Heart right ventricle (tissue), 16 donors: ENCODE results near the gene MXRA7. TPM values are rescaled to one million over a fixed set of nuclear protein-coding genes. Genes with fewer than 3 reads are reported as not detected.

Experiments used
- ATAC-seq, 8 donors: fragments of 200-7000 bp; cut with Tn5 transposase; one replicate each; pipeline ENCODE4 v1.9.1; 2020; ENCODE audit warnings: mild to moderate bottlenecking in 8 of 8, moderate library complexity in 8 of 8, moderate number of reproducible peaks in 1 of 8
- DNase-seq, 2 donors: peaks; one replicate each; pipeline ENCODE4 v3.0.0-alpha.2; 2020
- H3K27ac ChIP-seq, 10 donors: fragments of 200-600 bp; sonication (generic) in 2 of 10; one replicate each; pipeline versions ENCODE4 v1.5.0 to v1.8.0; 2020 to 2022; ENCODE audit warnings: mild to moderate bottlenecking in 3 of 10
- H3K27me3 ChIP-seq, 7 donors: fragments of 200-600 bp; one replicate each; pipeline ENCODE4 v1.8.0; 2021 to 2022; ENCODE audit warnings: mild to moderate bottlenecking in 2 of 7
- H3K36me3 ChIP-seq, 9 donors: fragments of 200-600 bp; sonication (generic) in 1 of 9; one replicate each; pipeline versions ENCODE4 v1.5.0 to v1.8.0; 2020 to 2022; ENCODE audit warnings: mild to moderate bottlenecking in 2 of 9
- H3K4me1 ChIP-seq, 9 donors: fragments of 200-600 bp; sonication (generic) in 1 of 9; one replicate each; pipeline versions ENCODE4 v1.5.0 to v1.8.0; 2020 to 2022; ENCODE audit warnings: mild to moderate bottlenecking in 4 of 9
- H3K4me3 ChIP-seq, 10 donors: fragments of 200-600 bp; sonication (generic) in 2 of 10; one replicate each; pipeline versions ENCODE4 v1.5.0 to v1.8.0; 2020 to 2022; ENCODE audit warnings: mild to moderate bottlenecking in 7 of 10, moderate library complexity in 2 of 10
- H3K9me3 ChIP-seq, 11 donors: fragments of 200-600 bp in 10 of 11; sonication (generic) in 2 of 11; one replicate each; pipeline versions ENCODE4 v1.5.0 to v1.8.0; 2013 to 2022; ENCODE audit warnings: mild to moderate bottlenecking in 2 of 11, control low read depth in 1 of 11, moderate library complexity in 1 of 11
- WGBS, 2 donors: extraction: QIAGEN DNeasy Blood & Tissue Kit; methylation state at CpG; one replicate each; pipeline ENCODE4 v1.1.7; 2013; ENCODE audit warnings: inconsistent platforms in 1 of 2; 5-methylcytosine and 5-hydroxymethylcytosine counted together
- intact Hi-C, 10 donors: fragments of 100-400 bp; cut with DNase I; formaldehyde crosslinking; loops; one replicate each; pipeline versions ENCODE4 v1.11.1 to v1.14.2; 2022
- polyA plus RNA-seq, 2 donors: library from polyadenylated mRNA; stranded (reverse); fragments of 200-250 nt; gene quantifications; one replicate each; pipeline ENCODE4 v1.2.3, GENCODE V29; 2013
- total RNA-seq, 10 donors: library from RNA; stranded (reverse); fragmentation: NEBNext Ultra II Directional in 3 of 10; extraction: Animal tissue kit (Norgen Biotek cat#: 25700) in 3 of 10; gene quantifications; one replicate each; pipeline versions ENCODE4 v1.2.1 to v1.2.4, GENCODE V29; 2021 to 2023
- TF ChIP-seq, protein P1 (sequence below), 9 donors: fragments of 200-600 bp; sonication (generic) in 2 of 9; IDR thresholded peaks; one replicate each; pipeline versions ENCODE4 v1.5.0 to v1.8.0; 2021 to 2022; ENCODE audit warnings: antibody characterized with exemption in 9 of 9, mild to moderate bottlenecking in 5 of 9, moderate library complexity in 1 of 9
- donor health status: Arrhythmogenic right ventricular cardiomyopathy.
- donor health status: ischemic (EF 13 %, LVEDD 7.1; RV severe dilation, severe dysfunction).
- donor health status: healthy with polysubstance abuse.
- donor health status: DM: no; HTN: yes; CAD: no.
- donor health status: DM: no; HTN: no; CAD: no.
- donor health status: ischemic (EF 25% LVEDD 6.9; RV normal size, moderate dysfunction).
- donor health status: ischemic (EF 25% LVEDD 5.7; RV mildly dilated, moderate dysfunction).
- donor health status: healthy.
- donor health status: DM: yes; HTN: yes; CAD: no.
- donor health status: Ischemic cardiomyopathy.
- donor health status: ischemic (EF 35%, LVEDD 5.7; RV mildly dilated, moderate dysfunction).
- donor health status: nonischemic (EF 11% LVEDD 7.7; RV severe dilation, severe dysfunction).
- donor health status: DM: yes; HTN: yes; CAD: no.
- donor health status: PGD.
- donor health status: ischemic (EF 29% LVEDD 5.4; RV normal size, mild dysfunction).
- donor health status: nonischemic (EF 23%, LVEDD 6.1; RV moderate dilation, normal function).

MXRA7 gene
- total and polyA plus RNA-seq, 12 donors = 121 to 586 (median 413) TPM

DNA sequence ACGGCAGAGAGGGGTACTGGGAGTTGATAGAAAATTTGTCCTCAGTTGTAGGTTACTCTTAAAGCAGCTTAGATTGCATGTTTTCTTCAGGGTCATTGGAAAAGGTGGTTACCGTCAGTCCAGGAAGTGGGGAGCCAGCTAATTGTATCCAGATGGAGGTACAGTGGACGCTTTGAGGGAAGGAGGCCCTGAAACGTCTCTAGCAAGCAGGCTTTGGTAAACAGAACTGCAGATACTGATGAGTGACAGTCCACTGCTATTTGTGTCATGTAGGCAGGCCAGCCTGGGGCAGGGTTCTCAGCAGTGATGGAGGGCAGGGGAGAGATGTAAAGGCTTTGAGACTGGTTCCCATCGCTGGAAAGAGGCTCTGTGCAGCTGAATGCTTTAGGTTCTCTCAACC lies 37.0 kb downstream of the MXRA7 start:
- TF ChIP-seq, protein P1, sequence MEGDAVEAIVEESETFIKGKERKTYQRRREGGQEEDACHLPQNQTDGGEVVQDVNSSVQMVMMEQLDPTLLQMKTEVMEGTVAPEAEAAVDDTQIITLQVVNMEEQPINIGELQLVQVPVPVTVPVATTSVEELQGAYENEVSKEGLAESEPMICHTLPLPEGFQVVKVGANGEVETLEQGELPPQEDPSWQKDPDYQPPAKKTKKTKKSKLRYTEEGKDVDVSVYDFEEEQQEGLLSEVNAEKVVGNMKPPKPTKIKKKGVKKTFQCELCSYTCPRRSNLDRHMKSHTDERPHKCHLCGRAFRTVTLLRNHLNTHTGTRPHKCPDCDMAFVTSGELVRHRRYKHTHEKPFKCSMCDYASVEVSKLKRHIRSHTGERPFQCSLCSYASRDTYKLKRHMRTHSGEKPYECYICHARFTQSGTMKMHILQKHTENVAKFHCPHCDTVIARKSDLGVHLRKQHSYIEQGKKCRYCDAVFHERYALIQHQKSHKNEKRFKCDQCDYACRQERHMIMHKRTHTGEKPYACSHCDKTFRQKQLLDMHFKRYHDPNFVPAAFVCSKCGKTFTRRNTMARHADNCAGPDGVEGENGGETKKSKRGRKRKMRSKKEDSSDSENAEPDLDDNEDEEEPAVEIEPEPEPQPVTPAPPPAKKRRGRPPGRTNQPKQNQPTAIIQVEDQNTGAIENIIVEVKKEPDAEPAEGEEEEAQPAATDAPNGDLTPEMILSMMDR (IDR thresholded peaks at IDR 0.05) = no peak
- no peak for ATAC-seq
- DNase-seq = no peak
- no peaks in the 10 kb centered on the region for H3K27me3 ChIP-seq
- 71 to 81% methylated on average over 5 of the region's 5 CpGs for WGBS, 2 donors
- intact Hi-C loops = loop anchor here in 5 of 10 donors (5.0 to 10.0 kb wide), 3 partner anchors 34 to 51 kb away; partner anchors contain the start of genes MXRA7 (in 2 of the 5), JMJD6 (in 1 of the 5) and METTL23 (in 1 of the 5)
- H3K36me3 ChIP-seq = peaks cover 0 to 44% (median 12%) of the 10 kb centered on the region in 9 donors
- H3K9me3 ChIP-seq = no peaks in the 10 kb centered on the region
- peak overlapping the region in 2 of 10 donors; percentile 2 to 10 for H3K27ac ChIP-seq
- no peak overlapping the region for H3K4me3 ChIP-seq
- H3K4me1 ChIP-seq = peaks cover 3 to 29% (median 21%) of the 10 kb centered on the region in 9 donors

DNA sequence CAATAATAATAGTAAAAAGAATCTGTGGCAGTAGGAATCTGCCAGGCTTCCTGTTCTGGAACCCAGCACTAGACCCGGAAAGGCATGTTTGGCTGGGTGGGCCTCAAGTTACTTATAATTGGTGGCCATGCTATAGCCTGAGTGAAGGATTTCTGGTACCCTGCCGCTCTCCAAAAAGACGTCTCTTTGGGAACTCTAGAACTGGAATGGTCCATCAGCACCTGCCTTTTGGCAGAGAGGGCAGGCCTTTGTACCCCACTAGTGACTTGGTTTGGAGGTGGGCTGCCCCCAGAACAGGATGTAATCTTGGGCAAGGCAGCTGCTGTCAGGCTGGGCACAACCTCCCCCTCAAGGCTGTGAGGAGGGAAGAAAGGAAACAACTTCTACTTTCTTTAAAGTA lies 37.9 kb downstream of the MXRA7 start:
- Histone ChIP-seq H3K36me3 (peaks cover 0 to 36% (median 12%) of the 10 kb centered on the region in 9 donors), H3K9me3 (no peaks in the 10 kb centered on the region), H3K27ac (peak overlapping the region in 6 of 10 donors; percentile 2 to 95 (median 90)), H3K4me3 (no peak overlapping the region), H3K4me1 (peaks cover 3 to 26% (median 21%) of the 10 kb centered on the region in 9 donors), H3K27me3 (no peaks in the 10 kb centered on the region)
- TF ChIP-seq, protein P1 (IDR thresholded peaks at IDR 0.05) = no peak
- 96% methylated on average over 3 of the region's 3 CpGs for WGBS, 2 donors
- DNase-seq (no peak), ATAC-seq (no peak)
- intact Hi-C loops = loop anchor here in 5 of 10 donors (5.0 to 10.0 kb wide), 3 partner anchors 34 to 52 kb away; partner anchors contain the start of genes MXRA7 (in 2 of the 5), JMJD6 (in 1 of the 5) and METTL23 (in 1 of the 5)

DNA sequence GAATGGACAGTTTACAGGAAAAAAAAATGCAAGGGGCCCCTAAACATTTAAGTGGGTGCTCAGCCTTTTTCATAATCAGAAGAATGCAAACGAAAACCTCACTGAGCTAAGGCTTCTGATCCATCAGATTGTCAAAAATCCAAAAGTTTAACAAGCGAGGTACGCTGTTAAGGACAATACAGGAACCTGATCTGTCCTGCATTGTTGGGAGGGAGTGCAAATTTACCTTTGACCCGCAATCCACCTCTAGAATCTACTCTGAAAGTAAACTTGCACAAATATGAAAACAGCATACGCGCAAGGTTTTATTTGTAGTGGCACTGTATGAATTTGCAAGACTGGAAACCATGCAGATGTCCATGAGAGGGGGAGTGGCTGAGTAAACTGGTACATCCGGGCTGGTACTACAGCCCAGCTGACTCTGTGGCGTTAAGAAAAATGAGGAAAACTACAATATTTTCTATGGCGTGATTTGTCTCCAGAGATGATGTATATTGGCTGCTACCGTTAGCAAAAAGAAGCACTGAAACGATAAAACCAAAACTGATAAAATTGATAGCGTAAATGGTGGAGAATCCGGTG lies 38.4 kb downstream of the MXRA7 start:
- Histone ChIP-seq H3K36me3 (peaks cover 0 to 30% (median 6%) of the 10 kb centered on the region in 9 donors), H3K27ac (peak overlapping the region; percentile 70 to 95 (median 89)), H3K9me3 (no peaks in the 10 kb centered on the region), H3K4me1 (peaks cover 3 to 26% (median 21%) of the 10 kb centered on the region in 9 donors), H3K4me3 (peak overlapping the region; percentile 29 to 92 (median 64)), H3K27me3 (no peaks in the 10 kb centered on the region)
- DNase-seq = no peak
- ATAC-seq = no peak
- 59 to 60% methylated on average over 13 of the region's 13 CpGs for WGBS, 2 donors
- TF ChIP-seq, protein P1 (IDR thresholded peaks at IDR 0.05) = no peak
- intact Hi-C loops = loop anchor here in 5 of 10 donors (5.0 to 10.0 kb wide), 3 partner anchors 35 to 52 kb away; partner anchors contain the start of genes MXRA7 (in 2 of the 5), JMJD6 (in 1 of the 5) and METTL23 (in 1 of the 5)

DNA sequence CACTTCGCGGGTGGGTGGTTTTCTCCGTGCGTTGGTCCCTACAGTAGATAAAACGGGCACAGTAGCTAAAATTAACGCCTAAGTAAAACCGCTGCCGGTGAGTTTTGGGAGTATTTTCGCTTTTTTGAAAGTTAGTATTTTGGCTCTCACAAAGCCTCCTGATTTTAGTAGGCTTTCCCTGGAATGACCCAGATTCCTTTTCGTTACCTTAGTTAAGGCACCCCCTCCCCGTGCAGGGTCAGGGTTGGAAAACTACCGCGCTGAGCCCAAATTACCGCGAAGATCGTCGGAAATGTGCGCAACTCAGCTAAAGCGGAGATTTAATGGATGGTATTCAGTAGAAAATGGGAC lies 38.9 kb downstream of the MXRA7 start:
- TF ChIP-seq, protein P1 (IDR thresholded peaks at IDR 0.05) = no peak
- intact Hi-C loops = loop anchor here in 5 of 10 donors (5.0 to 10.0 kb wide), 3 partner anchors 35 to 53 kb away; partner anchors contain the start of genes MXRA7 (in 2 of the 5), JMJD6 (in 1 of the 5) and METTL23 (in 1 of the 5)
- Histone ChIP-seq H3K4me3 (peak overlapping the region; percentile 29 to 92 (median 64)), H3K27ac (peak overlapping the region; percentile 70 to 95 (median 89)), H3K9me3 (no peaks in the 10 kb centered on the region), H3K27me3 (no peaks in the 10 kb centered on the region), H3K4me1 (peaks cover 3 to 26% (median 21%) of the 10 kb centered on the region in 9 donors), H3K36me3 (peaks cover 0 to 26% (median 3%) of the 10 kb centered on the region in 9 donors)
- ATAC-seq (peak in 4 of 8 donors; percentile 1 to 15 (median 4)), DNase-seq (no peak)
- 0 to 1% methylated on average over 19 of the region's 19 CpGs for WGBS, 2 donors
